GM18873 (cell line): ENCODE measurements around the gene CDH13.

ENCODE experiments used
- ATAC-seq: cut with Tn5 transposase; IDR thresholded peaks from one replicate; pipeline ENCODE4 v1.9.1; 2021; ENCODE audit warnings: mild to moderate bottlenecking, moderate library complexity, moderate number of reproducible peaks; ENCODE audit not compliant: unreplicated experiment, low FRiP score

The CDH13 gene

GRCh38 chr16:82732461-82732860, 105.7 kb downstream of the CDH13 start:
- ATAC-seq = no peak

- no peak for ATAC-seq
Observed at GRCh38 chr16:82735186-82735585, 108.4 kb downstream of the CDH13 start.

GRCh38 chr16:82735673-82736091, 108.9 kb downstream of the CDH13 start:
- no peak for ATAC-seq

GRCh38 chr16:82736224-82736623, 109.5 kb downstream of the CDH13 start:
- ATAC-seq = no peak

- no peak for ATAC-seq
Observed at GRCh38 chr16:82738699-82739098, 111.9 kb downstream of the CDH13 start.

GRCh38 chr16:82741073-82741615, 114.4 kb downstream of the CDH13 start:
- no peak for ATAC-seq

- ATAC-seq = no peak
Observed at GRCh38 chr16:82744958-82745357, 118.2 kb downstream of the CDH13 start.

GRCh38 chr16:82748026-82748425, 121.3 kb downstream of the CDH13 start:
- ATAC-seq = no peak

GRCh38 chr16:82750068-82750467, 123.3 kb downstream of the CDH13 start:
- ATAC-seq = no peak

GRCh38 chr16:82751020-82751419, 124.3 kb downstream of the CDH13 start:
- no peak for ATAC-seq

- no peak for ATAC-seq
Observed at GRCh38 chr16:82752172-82752571, 125.4 kb downstream of the CDH13 start.

- no peak for ATAC-seq
Observed at GRCh38 chr16:82753821-82754220, 127.1 kb downstream of the CDH13 start.

- no peak for ATAC-seq
Observed at GRCh38 chr16:82754716-82755513, 128.1 kb downstream of the CDH13 start.

- ATAC-seq = no peak
Observed at GRCh38 chr16:82755570-82756282, 129.0 kb downstream of the CDH13 start.

GRCh38 chr16:82756283-82756599, 129.5 kb downstream of the CDH13 start:
- ATAC-seq = no peak

- no peak for ATAC-seq
Observed at GRCh38 chr16:82758406-82758805, 131.6 kb downstream of the CDH13 start.

- no peak for ATAC-seq
Observed at GRCh38 chr16:82758904-82759303, 132.1 kb downstream of the CDH13 start.

GRCh38 chr16:82761236-82761635, 134.5 kb downstream of the CDH13 start:
- ATAC-seq = no peak

GRCh38 chr16:82761858-82762257, 135.1 kb downstream of the CDH13 start:
- ATAC-seq = no peak

GRCh38 chr16:82763371-82763770, 136.6 kb downstream of the CDH13 start:
- no peak for ATAC-seq

GRCh38 chr16:82767198-82767597, 140.4 kb downstream of the CDH13 start:
- ATAC-seq = no peak

- no peak for ATAC-seq
Observed at GRCh38 chr16:82767808-82768207, 141.0 kb downstream of the CDH13 start.
